ENCODE results near the gene KLK2.

DNA sequence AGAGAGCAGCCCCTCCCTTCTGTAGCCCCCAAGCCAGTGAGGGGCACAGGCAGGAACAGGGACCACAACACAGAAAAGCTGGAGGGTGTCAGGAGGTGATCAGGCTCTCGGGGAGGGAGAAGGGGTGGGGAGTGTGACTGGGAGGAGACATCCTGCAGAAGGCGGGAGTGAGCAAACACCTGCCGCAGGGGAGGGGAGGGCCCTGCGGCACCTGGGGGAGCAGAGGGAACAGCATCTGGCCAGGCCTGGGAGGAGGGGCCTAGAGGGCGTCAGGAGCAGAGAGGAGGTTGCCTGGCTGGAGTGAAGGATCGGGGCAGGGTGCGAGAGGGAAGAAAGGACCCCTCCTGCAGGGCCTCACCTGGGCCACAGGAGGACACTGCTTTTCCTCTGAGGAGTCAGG lies 14.4 kb upstream of the KLK2 start:
- TF ChIP-seq, protein P1, sequence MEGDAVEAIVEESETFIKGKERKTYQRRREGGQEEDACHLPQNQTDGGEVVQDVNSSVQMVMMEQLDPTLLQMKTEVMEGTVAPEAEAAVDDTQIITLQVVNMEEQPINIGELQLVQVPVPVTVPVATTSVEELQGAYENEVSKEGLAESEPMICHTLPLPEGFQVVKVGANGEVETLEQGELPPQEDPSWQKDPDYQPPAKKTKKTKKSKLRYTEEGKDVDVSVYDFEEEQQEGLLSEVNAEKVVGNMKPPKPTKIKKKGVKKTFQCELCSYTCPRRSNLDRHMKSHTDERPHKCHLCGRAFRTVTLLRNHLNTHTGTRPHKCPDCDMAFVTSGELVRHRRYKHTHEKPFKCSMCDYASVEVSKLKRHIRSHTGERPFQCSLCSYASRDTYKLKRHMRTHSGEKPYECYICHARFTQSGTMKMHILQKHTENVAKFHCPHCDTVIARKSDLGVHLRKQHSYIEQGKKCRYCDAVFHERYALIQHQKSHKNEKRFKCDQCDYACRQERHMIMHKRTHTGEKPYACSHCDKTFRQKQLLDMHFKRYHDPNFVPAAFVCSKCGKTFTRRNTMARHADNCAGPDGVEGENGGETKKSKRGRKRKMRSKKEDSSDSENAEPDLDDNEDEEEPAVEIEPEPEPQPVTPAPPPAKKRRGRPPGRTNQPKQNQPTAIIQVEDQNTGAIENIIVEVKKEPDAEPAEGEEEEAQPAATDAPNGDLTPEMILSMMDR (IDR thresholded peaks at IDR 0.05; ENCODE audit: low read depth, low read length), result no peak
- TF ChIP-seq POLR2A (IDR thresholded peaks at IDR 0.05; ENCODE audit: extremely low read depth, insufficient read length), result no peak
- TF ChIP-seq, protein P2, sequence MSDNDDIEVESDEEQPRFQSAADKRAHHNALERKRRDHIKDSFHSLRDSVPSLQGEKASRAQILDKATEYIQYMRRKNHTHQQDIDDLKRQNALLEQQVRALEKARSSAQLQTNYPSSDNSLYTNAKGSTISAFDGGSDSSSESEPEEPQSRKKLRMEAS (IDR thresholded peaks at IDR 0.05; ENCODE audit: low read depth, low read length), result no peak
- no peak for TF ChIP-seq MYC (IDR thresholded peaks at IDR 0.05; ENCODE audit: low read depth, low read length)

Measured in NB4 (cell line).